H9 (cell line): Measurements from ENCODE around the gene POGLUT2. TPM values are rescaled to one million over a fixed set of nuclear protein-coding genes. Genes with fewer than 3 reads are reported as not detected.
"Not testable (repeated sequence)": the region's sequence is repeated elsewhere in the genome, so short reads cannot be mapped to it uniquely, and the experiment has no call there.

ENCODE experiments used
- DNase-seq: peaks from one replicate; pipeline ENCODE4 v3.0.0-alpha.2; 2017
- H2AFZ ChIP-seq: one replicate; pipeline ENCODE4 v1.6.1; 2013; ENCODE audit warnings: mild to moderate bottlenecking, low read length, control low read depth, moderate library complexity
- H2AK5ac ChIP-seq: 2 replicates; pipeline ENCODE4 v1.6.1; 2013; ENCODE audit warnings: low read length, control low read depth, mixed read lengths; ENCODE audit not compliant: insufficient read length
- H2BK120ac ChIP-seq: one replicate; pipeline ENCODE4 v1.6.1; 2013; ENCODE audit warnings: low read depth, mild to moderate bottlenecking, low read length, control low read depth, inconsistent platforms; ENCODE audit not compliant: poor library complexity, severe bottlenecking
- H2BK12ac ChIP-seq: 2 replicates; pipeline ENCODE4 v1.6.1; 2013; ENCODE audit warnings: low read length, control low read depth, mixed read lengths, low read depth; ENCODE audit not compliant: insufficient read length
- H2BK15ac ChIP-seq: 2 replicates; pipeline ENCODE4 v1.6.1; 2013; ENCODE audit warnings: low read depth, low read length, control low read depth
- H2BK20ac ChIP-seq: one replicate; pipeline ENCODE4 v1.6.1; 2013; ENCODE audit warnings: low read depth, mild to moderate bottlenecking, low read length, control low read depth, inconsistent platforms; ENCODE audit not compliant: poor library complexity, severe bottlenecking
- H2BK5ac ChIP-seq: 2 replicates; pipeline ENCODE4 v1.6.1; 2013; ENCODE audit warnings: low read length, control low read depth, mixed read lengths; ENCODE audit not compliant: insufficient read length
- H3K14ac ChIP-seq: 2 replicates; pipeline ENCODE4 v1.6.1; 2013; ENCODE audit warnings: low read length, control low read depth; ENCODE audit not compliant: insufficient read depth
- H3K18ac ChIP-seq: 2 replicates; pipeline ENCODE4 v1.6.1; 2013; ENCODE audit warnings: low read depth, mild to moderate bottlenecking, mixed read lengths, low read length, control low read depth; ENCODE audit not compliant: insufficient read length
- H3K23ac ChIP-seq: 2 replicates; pipeline ENCODE4 v1.6.1; 2013; ENCODE audit warnings: low read length, control low read depth, mixed read lengths, low read depth; ENCODE audit not compliant: insufficient read length
- H3K23me2 ChIP-seq: 2 replicates; pipeline ENCODE4 v1.6.1; 2013; ENCODE audit warnings: low read depth, mild to moderate bottlenecking, mixed read lengths, low read length, control low read depth; ENCODE audit not compliant: insufficient read length, poor library complexity, severe bottlenecking
- H3K27ac ChIP-seq: 2 replicates; pipeline ENCODE4 v1.5.1; 2013; ENCODE audit warnings: low read length, control low read depth, mixed read lengths, low read depth; ENCODE audit not compliant: insufficient read length
- H3K27me3 ChIP-seq: 2 replicates; pipeline ENCODE4 v1.6.1; 2013; ENCODE audit warnings: low read length, control low read depth, inconsistent platforms; ENCODE audit not compliant: insufficient read depth
- H3K4ac ChIP-seq: 2 replicates; pipeline ENCODE4 v1.6.1; 2013; ENCODE audit warnings: low read depth, mild to moderate bottlenecking, control low read depth, inconsistent platforms, low read length, moderate library complexity
- H3K4me1 ChIP-seq: 2 replicates; pipeline ENCODE4 v1.6.1; 2013; ENCODE audit warnings: low read length, control low read depth, inconsistent platforms; ENCODE audit not compliant: insufficient read depth
- H3K4me2 ChIP-seq: 2 replicates; pipeline ENCODE4 v1.6.1; 2013; ENCODE audit warnings: low read length, control low read depth, mixed read lengths; ENCODE audit not compliant: insufficient read length, insufficient read depth
- H3K56ac ChIP-seq: 2 replicates; pipeline ENCODE4 v1.6.1; 2013; ENCODE audit warnings: low read depth, mild to moderate bottlenecking, mixed read lengths, low read length, control low read depth; ENCODE audit not compliant: insufficient read length
- H3K79me1 ChIP-seq: 2 replicates; pipeline ENCODE4 v1.6.1; 2013; ENCODE audit warnings: low read depth, mild to moderate bottlenecking, moderate library complexity, low read length, control low read depth, inconsistent platforms; ENCODE audit not compliant: insufficient read depth, poor library complexity, severe bottlenecking
- H3K79me2 ChIP-seq: 2 replicates; pipeline ENCODE4 v1.6.1; 2013; ENCODE audit warnings: low read length, control low read depth, inconsistent platforms; ENCODE audit not compliant: insufficient read depth
- H3K9ac ChIP-seq: 2 replicates; pipeline ENCODE4 v1.6.1; 2013; ENCODE audit warnings: low read length, control low read depth, mixed read lengths; ENCODE audit not compliant: insufficient read length; ENCODE audit errors: extremely low read depth
- H3K9me3 ChIP-seq: one replicate; pipeline ENCODE4 v1.6.1; 2013; ENCODE audit warnings: low read depth, low read length, inconsistent platforms; ENCODE audit not compliant: control insufficient read depth
- H3T11ph ChIP-seq: one replicate; pipeline ENCODE4 v1.6.1; 2013; ENCODE audit warnings: mild to moderate bottlenecking, low read length, control low read depth, inconsistent platforms
- H4K20me1 ChIP-seq: one replicate; pipeline ENCODE4 v1.6.1; 2013; ENCODE audit not compliant: control insufficient read depth, insufficient read length, insufficient read depth
- H4K5ac ChIP-seq: 2 replicates; pipeline ENCODE4 v1.6.1; 2013; ENCODE audit warnings: low read depth, mild to moderate bottlenecking, mixed read lengths, low read length, control low read depth; ENCODE audit not compliant: insufficient read length
- H4K8ac ChIP-seq: replicated peaks from 2 replicates; pipeline ENCODE4 v1.6.1; 2013; ENCODE audit warnings: low read length, control low read depth, mixed read lengths, low read depth; ENCODE audit not compliant: insufficient read length
- H4K91ac ChIP-seq: 2 replicates; pipeline ENCODE4 v1.6.1; 2013; ENCODE audit warnings: low read depth, mild to moderate bottlenecking, moderate library complexity, mixed read lengths, low read length, control low read depth; ENCODE audit not compliant: insufficient read length
- H3K27ac Mint-ChIP-seq, 3 experiments: 2 replicates in 2 of 3; 3 replicates in 1 of 3; pipeline ENCODE4 v1.8.0; 2020 to 2021; ENCODE audit warnings: mixed read lengths in 3 of 3, mild to moderate bottlenecking in 1 of 3, moderate library complexity in 1 of 3
- H3K27me3 Mint-ChIP-seq: 2 replicates; pipeline ENCODE4 v1.8.0; 2021; ENCODE audit warnings: low read depth, mild to moderate bottlenecking, moderate library complexity, mixed read lengths
- H3K36me3 Mint-ChIP-seq, 3 experiments: 2 replicates in 2 of 3; 3 replicates in 1 of 3; pipeline ENCODE4 v1.8.0; 2020 to 2021; ENCODE audit warnings: low read depth in 3 of 3, mixed read lengths in 3 of 3; ENCODE audit not compliant: insufficient read depth in 1 of 3
- H3K4me1 Mint-ChIP-seq, 2 experiments: 2 replicates each; pipeline ENCODE4 v1.8.0; 2020; ENCODE audit warnings: mixed read lengths in 2 of 2
- H3K4me3 Mint-ChIP-seq, 2 experiments: 2 replicates in 1 of 2; 3 replicates in 1 of 2; pipeline ENCODE4 v1.8.0; 2020 to 2021; ENCODE audit warnings: mild to moderate bottlenecking in 2 of 2, mixed read lengths in 2 of 2, moderate library complexity in 1 of 2
- H3K9me3 Mint-ChIP-seq, 2 experiments: 2 replicates in 1 of 2; 3 replicates in 1 of 2; pipeline ENCODE4 v1.8.0; 2020; ENCODE audit warnings: mild to moderate bottlenecking in 2 of 2, mixed read lengths in 2 of 2, moderate library complexity in 1 of 2
- WGBS: extraction: QIAGEN DNeasy Blood & Tissue Kit; methylation state at CpG from one replicate; pipeline ENCODE4 v1.1.7; 2013; ENCODE audit warnings: missing lambda C conversion rate, low lambda C conversion rate, mixed read lengths; ENCODE audit not compliant: insufficient read length; ENCODE audit errors: extremely low coverage; 5-methylcytosine and 5-hydroxymethylcytosine counted together
- total RNA-seq: library from RNA; stranded (reverse); gene quantifications from 2 replicates; pipeline ENCODE4 v1.2.1, GENCODE V29; 2021
- TF ChIP-seq, protein P1 (sequence below): fragments of 200-600 bp; sonication (generic); conservative IDR thresholded peaks from 3 replicates; pipeline ENCODE4 v1.8.0; 2021; ENCODE audit warnings: antibody characterized with exemption, mild to moderate bottlenecking

Gene POGLUT2
- total RNA-seq, 1 experiment from 2014 or later, result 23.5 TPM

DNA sequence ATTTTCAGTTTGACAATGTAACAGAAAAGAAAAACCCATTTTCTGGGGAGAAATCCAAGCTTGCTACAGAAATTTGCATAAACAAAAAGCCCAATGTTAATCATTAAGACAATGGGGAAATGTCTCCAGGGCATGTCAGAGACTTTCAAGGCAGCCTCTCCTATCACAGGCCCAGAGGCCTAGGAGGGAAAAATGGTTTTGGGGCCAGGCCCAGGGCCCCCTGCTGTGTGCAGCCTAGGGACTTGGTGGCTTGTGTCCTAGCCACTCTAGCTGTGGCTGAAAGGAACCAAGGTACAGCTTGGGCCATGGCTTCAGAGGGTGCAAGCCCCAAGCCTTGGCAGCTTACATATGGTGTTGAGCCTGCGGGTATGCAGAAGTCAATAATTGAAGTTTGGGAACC is 17.2 kb downstream of the POGLUT2 start:
- no CpG with 5 or more reads among the region's 1 CpG for WGBS
- H4K20me1 ChIP-seq, result no peaks in the 10 kb centered on the region
- H3K27ac ChIP-seq, result no peak overlapping the region
- no peak for DNase-seq
- no peaks in the 10 kb centered on the region for H3K27me3 ChIP-seq
- no peak overlapping the region for H3K4me2 ChIP-seq
- H3K79me1 ChIP-seq, result no peaks in the 10 kb centered on the region
- no peak overlapping the region for H3K9ac ChIP-seq
- H3K56ac ChIP-seq, result no peak overlapping the region
- H2BK12ac ChIP-seq, result no peak overlapping the region
- no peak overlapping the region for H3K18ac ChIP-seq
- peaks cover 29 to 39% (median 30%) of the 10 kb centered on the region in 3 experiments for H3K36me3 Mint-ChIP-seq
- H2BK120ac ChIP-seq, result no peak overlapping the region
- no peak overlapping the region for H4K91ac ChIP-seq
- no peak overlapping the region for H3T11ph ChIP-seq
- H3K9me3 Mint-ChIP-seq, result peaks cover 17 to 20% of the 10 kb centered on the region in 2 experiments
- H4K8ac ChIP-seq, result no peak overlapping the region
- no peak overlapping the region for H3K27ac Mint-ChIP-seq
- H3K23ac ChIP-seq, result no peak overlapping the region
- no peak overlapping the region for H3K14ac ChIP-seq
- TF ChIP-seq, protein P1, sequence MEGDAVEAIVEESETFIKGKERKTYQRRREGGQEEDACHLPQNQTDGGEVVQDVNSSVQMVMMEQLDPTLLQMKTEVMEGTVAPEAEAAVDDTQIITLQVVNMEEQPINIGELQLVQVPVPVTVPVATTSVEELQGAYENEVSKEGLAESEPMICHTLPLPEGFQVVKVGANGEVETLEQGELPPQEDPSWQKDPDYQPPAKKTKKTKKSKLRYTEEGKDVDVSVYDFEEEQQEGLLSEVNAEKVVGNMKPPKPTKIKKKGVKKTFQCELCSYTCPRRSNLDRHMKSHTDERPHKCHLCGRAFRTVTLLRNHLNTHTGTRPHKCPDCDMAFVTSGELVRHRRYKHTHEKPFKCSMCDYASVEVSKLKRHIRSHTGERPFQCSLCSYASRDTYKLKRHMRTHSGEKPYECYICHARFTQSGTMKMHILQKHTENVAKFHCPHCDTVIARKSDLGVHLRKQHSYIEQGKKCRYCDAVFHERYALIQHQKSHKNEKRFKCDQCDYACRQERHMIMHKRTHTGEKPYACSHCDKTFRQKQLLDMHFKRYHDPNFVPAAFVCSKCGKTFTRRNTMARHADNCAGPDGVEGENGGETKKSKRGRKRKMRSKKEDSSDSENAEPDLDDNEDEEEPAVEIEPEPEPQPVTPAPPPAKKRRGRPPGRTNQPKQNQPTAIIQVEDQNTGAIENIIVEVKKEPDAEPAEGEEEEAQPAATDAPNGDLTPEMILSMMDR, result no peak
- H2BK15ac ChIP-seq, result no peak overlapping the region
- H3K4ac ChIP-seq, result no peak overlapping the region
- H3K79me2 ChIP-seq, result no peaks in the 10 kb centered on the region
- no peak overlapping the region for H2AK5ac ChIP-seq
- H3K27me3 Mint-ChIP-seq, result 0 out of 2 replicates have a peak, but pooled peaks cover 2% of the 10 kb centered on the region
- H3K4me1 ChIP-seq, result no peaks in the 10 kb centered on the region; the same call in 1 of the 2 replicates
- H2BK5ac ChIP-seq, result no peak overlapping the region
- H3K23me2 ChIP-seq, result no peaks in the 10 kb centered on the region
- H3K4me3 Mint-ChIP-seq, result no peak overlapping the region
- no peaks in the 10 kb centered on the region for H3K9me3 ChIP-seq
- H2BK20ac ChIP-seq, result no peak overlapping the region
- no peak overlapping the region for H2AFZ ChIP-seq
- no peak overlapping the region for H4K5ac ChIP-seq
- peaks cover 8 to 12% of the 10 kb centered on the region in 2 experiments for H3K4me1 Mint-ChIP-seq

GRCh38 chr13:102780656-102781055 is 18.1 kb downstream of the POGLUT2 start:
- not testable (repeated sequence) for H3K4me2 ChIP-seq, H3K27ac ChIP-seq, H3K4me1 ChIP-seq, H3K79me2 ChIP-seq, H3K27me3 ChIP-seq, H2AFZ ChIP-seq, H4K91ac ChIP-seq, H4K8ac ChIP-seq, H4K5ac ChIP-seq, H3K79me1 ChIP-seq, DNase-seq, H3K23me2 ChIP-seq, H2BK120ac ChIP-seq, H4K20me1 ChIP-seq, H2AK5ac ChIP-seq, H3K9ac ChIP-seq, H3K4ac ChIP-seq, H2BK5ac ChIP-seq, H3T11ph ChIP-seq, H3K4me3 Mint-ChIP-seq, H3K27ac Mint-ChIP-seq, H3K18ac ChIP-seq, H3K23ac ChIP-seq, H3K56ac ChIP-seq, H3K14ac ChIP-seq, H2BK20ac ChIP-seq, H3K9me3 ChIP-seq, H2BK12ac ChIP-seq, H2BK15ac ChIP-seq, H3K27me3 Mint-ChIP-seq
- no CpG with 5 or more reads among the region's 4 CpGs for WGBS
- Mint-ChIP-seq H3K4me1 (peaks cover 8 to 12% of the 10 kb centered on the region in 2 experiments), H3K9me3 (peaks cover 17 to 20% of the 10 kb centered on the region in 2 experiments), H3K36me3 (peaks cover 28 to 32% (median 29%) of the 10 kb centered on the region in 3 experiments)
